Measurements from ENCODE around the gene GRIA4.

DNA sequence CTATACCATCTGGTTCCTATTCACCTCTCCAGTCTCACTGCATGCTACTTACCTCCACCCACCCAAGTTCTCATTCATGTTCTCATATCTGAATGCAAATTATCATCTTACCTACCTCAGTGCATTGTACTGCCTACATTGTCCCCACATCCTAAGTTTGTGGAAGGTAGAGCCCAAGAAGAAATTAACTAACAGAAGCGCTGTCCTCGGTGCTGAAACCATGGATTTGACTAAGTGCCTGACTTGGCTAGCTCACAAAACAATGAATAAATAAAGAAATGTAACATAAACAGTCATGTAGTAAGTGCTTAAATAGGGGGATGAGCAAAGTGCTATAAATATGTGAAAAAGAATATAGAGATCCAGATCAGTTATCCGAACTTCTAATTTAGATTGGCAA lies 63.2 kb downstream of the GRIA4 start:
- TF ChIP-seq, protein P1, sequence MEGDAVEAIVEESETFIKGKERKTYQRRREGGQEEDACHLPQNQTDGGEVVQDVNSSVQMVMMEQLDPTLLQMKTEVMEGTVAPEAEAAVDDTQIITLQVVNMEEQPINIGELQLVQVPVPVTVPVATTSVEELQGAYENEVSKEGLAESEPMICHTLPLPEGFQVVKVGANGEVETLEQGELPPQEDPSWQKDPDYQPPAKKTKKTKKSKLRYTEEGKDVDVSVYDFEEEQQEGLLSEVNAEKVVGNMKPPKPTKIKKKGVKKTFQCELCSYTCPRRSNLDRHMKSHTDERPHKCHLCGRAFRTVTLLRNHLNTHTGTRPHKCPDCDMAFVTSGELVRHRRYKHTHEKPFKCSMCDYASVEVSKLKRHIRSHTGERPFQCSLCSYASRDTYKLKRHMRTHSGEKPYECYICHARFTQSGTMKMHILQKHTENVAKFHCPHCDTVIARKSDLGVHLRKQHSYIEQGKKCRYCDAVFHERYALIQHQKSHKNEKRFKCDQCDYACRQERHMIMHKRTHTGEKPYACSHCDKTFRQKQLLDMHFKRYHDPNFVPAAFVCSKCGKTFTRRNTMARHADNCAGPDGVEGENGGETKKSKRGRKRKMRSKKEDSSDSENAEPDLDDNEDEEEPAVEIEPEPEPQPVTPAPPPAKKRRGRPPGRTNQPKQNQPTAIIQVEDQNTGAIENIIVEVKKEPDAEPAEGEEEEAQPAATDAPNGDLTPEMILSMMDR (IDR thresholded peaks at IDR 0.05), result no peak
- no peak for TF ChIP-seq POLR2A (IDR thresholded peaks at IDR 0.05)
- TF ChIP-seq POLR2AphosphoS5 (IDR thresholded peaks at IDR 0.05; ENCODE audit: insufficient read depth in 1 of 2, low read depth in 1 of 2), result no peak
